Activated T-cell treated with anti-CD3 and anti-CD28 coated beads for 48 hours (primary cell): ENCODE data around the gene DSCAML1.

Source experiments
- DNase-seq: peaks from one replicate; pipeline ENCODE4 v3.0.0-alpha.2; 2020; ENCODE audit warnings: low read depth

Gene DSCAML1

DNA sequence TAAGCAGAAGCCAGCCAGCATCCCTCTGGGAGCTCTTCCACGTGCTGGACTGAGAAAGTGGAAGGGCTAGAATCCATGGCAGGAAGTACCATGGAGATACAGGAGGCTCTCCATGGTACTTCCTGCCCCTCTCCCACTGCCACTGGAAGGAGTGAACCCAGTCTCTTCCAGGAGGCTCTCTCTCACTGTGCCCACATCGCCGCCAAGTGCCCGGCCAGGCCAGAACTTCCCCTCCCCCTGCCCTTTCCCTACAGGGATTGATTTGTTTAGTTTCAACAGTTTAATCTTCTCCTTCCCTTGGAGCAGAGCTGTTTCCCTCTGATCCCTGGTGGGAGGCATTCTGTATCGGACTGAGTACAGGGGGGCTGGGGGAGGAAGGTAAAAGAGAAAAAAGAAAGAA is 133.6 kb downstream of the DSCAML1 start:
- no peak for DNase-seq

DNA sequence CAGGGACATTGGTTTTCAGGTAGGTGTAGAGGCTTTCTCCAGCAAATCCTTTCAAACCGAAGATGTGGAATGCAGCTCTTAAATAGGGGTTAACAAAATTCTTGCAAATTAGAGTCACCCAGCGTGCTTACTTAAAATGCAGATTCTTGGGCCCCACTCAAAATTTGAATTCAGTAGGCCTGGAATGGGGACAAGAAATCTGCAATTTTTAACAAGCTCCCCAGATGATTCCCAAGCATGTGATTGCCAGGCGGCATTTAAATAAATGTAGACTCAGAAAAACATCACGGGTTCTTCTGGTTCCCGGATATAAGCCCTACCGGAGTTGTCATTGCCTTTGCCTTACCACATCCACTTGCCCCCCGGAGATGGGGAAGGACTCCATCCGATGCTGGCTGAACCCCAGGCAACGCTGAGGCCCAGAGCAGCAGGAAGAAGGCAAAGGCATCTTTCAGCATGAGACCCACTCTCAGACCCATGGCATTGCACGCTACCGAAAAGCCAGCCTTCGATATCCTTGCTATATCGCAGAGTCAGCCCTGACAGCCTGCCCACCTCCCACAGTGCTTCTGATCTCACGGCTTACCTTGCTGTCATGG is 134.2 kb downstream of the DSCAML1 start:
- DNase-seq: no peak

DNA sequence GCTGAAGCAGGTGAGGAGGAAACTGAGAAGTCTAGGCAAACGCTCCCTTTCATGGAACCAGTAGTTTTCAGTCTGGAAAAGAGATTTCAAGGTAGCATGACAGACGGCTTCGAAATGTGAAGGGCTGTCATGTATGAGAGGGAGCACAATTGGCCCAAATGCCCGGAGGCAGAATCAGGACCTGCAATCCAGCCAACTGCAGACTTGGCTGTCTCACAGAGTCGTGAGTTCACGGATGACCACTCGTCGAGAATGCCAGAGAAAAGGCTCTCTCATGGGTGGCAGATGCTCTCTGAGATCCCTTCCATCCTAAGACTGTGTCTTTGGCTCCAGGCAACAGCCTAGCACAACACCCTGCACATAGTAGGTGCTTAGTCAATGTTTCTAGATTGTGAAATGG is 134.8 kb downstream of the DSCAML1 start:
- no peak for DNase-seq

DNA sequence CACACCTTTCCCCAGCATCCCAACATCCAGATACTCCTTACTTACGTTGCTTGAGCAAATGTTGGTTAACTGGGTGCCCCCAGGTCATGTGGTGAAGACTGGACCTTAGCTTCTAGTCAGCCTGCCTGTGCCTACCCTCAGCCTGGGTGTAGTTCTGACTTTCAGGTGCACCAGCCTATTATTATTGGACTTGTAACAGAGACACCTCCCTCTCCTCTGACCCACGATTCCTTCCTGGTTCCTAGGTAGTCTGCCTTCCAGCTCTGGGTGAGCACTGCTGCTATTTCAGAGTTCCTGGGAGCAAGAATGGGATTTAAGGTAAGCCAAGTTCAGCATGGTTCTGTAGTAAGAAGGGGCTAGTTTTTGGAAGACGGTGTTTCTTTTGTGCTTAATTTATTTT is 138.2 kb downstream of the DSCAML1 start:
- DNase-seq: no peak

DNA sequence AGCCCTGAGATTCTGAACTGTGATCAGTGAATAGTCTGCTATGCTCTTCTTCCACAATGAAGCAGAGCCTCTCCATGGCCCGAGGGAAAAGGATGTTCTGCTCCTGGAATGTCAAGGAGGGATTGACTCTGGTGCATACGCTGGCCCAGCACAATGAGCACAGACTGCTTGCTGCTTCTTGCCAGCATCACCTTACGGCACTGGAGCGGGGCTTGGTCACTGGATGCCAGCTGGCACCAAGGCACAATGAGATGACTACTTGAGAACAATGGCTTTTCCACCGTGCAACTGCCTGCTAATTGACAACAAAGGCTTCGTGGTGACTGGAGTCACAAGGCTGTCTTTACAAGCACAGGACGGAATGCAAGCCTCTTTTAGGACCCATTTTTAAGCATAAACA is 139.2 kb downstream of the DSCAML1 start:
- no peak for DNase-seq

DNA sequence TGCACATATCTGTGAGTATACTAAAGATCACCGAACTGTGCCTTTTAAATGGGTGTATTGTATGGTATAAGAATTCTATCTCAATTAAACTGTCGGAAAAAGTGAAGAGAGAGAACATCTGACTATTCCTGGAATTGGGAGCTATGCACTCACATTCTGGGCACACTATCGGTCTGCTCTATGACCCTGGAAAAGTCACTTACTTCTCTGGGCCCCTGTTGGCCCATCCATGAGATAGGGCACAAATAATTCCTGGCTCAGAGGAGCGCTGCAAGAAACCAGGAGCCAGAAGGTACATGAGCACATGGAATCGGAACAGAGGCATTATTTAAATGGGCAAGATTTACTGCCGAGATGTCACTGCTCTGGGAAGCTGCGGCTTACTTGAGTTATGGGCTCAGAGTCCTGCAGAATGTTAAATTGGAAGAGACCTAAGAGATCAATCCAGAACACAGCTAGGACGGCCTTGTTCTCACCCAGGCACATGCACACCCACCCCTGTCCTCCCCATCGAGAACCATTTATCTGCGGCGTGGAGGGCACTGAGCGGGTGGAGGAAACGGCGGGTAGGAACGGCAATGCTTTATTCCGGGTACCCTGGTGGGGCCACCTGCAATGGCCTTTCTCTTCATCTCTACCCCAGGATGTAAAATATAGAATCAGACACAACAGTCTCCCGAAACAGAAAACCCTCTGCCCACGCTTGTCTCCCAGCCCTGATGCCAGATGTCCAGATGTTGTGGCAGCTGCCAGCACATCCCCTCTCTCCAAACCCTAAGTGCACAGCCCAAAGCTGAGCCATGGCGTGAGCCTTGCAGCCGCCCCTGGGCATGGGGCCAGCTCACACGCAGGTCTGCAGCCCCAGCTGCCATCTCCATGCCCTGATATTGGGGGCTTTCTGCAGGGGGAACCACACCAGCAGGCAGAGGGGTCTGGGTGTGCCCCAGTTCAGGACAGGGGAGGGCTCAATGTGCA is 142.4 kb downstream of the DSCAML1 start:
- DNase-seq: no peak

DNA sequence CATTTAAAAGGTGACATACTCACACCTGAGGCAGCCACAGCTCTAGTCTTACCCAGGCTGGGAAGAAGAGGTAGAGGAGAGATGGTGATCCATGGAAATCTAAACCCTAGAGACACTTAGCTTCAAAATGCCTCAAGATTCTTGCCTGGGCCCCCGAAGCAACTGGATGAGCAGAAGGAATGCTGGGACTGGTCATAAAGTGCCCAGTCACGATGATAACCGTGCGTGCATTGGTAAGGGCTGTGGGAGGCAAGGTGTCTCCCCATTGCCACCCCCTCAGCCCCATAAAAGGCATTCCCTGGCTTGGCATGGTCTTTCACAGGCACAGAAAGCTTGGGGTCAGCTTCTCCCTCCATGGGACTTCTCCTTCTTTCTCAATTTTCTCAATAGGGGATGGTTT is 144.5 kb downstream of the DSCAML1 start:
- no peak for DNase-seq

DNA sequence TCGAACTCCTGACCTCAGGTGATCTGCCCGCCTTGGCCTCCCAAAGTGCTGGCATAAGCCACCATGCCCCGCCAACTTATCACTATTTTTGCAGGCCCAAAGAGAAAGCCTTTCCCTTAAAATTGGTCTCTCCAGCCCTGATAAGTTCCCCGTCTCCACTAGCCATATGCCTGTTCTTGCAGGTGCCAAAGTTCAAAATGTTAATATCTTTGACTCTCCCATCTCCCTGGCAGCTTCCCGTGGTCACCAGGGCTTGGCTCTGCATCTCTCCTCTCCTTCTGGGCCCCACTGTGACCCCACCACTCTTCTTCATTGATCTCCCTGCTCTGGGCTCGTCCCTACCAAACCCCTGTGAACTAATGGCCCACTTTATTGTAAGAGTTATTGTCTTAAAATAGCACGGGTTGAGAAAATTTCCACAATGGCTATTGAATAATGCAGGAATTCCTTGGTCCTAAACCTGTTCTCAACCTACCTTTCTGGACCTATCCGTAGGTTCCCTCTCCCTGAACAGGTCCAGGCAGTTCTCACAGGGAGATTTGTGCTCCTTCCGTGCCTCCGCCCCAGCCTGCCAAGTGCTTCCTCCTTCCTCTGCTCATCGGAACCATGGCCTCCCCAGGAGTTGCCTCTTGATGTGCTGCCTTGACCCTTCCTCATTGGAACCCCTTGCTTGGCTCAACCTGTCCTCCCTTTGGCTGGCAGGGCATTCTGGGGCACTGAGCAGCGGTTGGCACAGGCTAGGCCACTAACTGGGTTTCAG is 147.5 kb downstream of the DSCAML1 start:
- no peak for DNase-seq

DNA sequence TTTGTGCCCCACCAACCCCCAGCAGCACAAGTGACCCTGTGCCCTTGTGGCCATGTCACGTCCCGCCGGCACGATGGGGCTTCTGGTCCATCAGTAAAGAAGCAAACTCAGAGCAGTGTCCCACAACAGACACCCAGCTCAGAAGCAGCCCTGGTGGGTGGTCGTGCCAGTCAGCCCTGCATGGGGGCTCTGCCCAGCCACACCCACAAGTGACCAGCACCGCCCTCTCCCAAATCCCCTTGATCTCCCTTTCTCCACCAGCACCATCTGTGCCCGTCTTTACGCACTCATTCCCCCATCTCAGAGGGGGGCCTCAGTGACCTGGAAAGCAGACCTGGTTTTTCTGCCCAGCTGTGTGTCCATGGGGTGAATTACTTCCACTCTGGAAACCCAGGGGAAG is 149.1 kb downstream of the DSCAML1 start:
- no peak for DNase-seq

DNA sequence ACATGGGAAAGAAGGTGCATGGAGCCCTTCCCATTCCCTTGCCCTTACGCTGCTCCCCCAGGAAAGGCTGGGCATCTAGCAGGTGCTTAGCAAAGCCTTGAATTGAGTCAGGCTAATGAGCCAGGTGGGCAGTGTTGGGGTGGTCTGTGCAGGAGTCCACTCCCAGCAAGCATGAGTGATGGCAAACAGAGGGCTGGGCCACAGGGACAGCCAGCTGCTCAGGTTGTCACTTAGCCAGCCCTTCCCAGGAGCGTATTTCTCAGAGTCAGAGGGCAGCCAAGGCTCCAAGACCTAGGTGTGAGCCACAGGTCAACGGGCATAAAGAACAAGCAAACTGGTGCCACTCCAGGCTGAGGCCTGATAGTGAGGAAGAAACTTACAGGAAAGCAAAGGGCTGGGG is 149.8 kb downstream of the DSCAML1 start:
- DNase-seq: no peak

DNA sequence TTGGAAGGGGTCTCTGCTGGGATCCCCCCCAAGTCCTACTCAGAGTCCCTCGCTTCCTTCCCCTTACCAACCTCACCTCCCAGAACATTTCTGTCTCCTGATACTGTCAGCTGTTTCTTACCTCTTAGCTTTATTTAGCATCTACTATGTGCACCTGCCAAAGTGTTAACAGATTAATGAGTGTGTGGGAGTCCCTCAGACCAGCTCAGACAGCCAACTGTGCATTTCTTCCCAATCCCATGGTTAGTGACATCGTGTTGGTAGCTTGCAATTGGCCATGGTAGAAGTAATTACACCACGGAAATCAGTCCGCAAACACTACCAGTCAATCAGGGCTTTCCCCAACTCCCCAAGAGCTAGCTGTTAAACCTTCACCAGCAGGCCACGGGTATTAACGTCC is 150.6 kb downstream of the DSCAML1 start:
- DNase-seq: no peak

DNA sequence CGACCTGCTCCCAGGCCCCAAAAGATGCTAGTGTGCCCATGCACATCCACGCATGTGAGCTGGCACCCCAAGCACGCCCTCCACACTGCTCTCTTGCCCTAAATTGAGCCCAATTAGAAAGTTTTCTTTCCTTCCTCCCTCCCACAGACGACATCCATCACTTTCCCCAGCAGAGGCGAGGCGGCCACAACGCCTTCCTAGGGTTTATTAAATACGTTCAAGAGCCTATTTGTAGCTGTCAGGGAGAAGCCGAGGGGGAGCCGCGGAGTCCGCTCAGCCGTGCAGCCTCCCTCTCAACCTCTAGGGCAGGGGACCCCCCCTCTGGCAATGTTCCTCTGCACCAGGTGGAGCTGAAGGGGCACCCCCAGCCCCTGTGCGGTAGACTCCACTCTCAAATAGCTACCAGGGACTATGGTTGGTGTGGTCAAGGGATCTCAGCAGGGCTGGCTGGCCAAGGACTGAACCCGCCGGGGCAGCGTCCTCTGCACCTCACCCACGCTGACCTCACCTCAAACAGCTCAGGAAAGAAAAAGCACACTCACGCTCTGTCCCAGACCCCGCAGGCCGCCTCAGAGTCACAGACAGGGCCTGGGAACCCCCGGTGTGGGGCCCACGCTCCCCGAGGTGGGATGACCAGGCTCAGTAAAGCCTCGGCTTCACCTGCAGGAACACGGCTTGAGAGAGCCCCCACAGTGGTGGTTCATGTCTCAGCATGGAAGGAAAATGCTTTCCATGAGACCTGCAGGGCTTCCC is 152.4 kb downstream of the DSCAML1 start:
- no peak for DNase-seq

DNA sequence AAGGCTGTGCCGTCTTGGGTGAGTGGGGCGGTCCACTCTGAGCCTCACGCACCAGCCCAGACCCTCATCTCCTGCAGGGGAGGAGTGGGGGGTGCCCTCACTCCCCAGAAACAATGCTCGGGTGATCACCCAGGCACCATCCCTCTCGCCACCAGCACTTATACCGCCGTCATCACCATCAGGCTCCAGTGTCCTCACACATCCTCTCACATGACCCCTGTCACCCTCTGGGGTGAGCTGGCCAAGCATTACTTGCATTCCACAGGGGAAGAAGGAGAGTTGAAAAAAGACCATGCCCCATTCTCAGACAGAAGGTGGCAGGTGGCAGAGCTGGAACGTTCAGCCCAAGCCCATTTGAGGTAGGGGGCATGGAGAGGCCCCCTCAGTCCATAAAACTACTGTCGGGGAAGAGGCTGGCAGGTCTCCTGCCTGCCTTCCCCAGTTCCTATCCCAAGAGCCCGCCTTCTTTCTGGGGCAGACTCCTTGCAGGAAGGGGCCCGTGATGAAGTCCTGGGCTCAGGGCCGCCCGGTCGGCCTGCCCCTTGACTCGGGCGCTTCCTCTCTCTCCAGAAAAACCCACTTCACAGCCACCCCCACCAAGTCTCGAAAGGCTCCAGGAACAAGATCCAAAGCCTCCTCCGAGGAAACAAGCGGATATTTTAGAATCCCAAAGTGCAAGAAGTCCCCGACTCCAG is 153.3 kb downstream of the DSCAML1 start:
- no peak for DNase-seq

DNA sequence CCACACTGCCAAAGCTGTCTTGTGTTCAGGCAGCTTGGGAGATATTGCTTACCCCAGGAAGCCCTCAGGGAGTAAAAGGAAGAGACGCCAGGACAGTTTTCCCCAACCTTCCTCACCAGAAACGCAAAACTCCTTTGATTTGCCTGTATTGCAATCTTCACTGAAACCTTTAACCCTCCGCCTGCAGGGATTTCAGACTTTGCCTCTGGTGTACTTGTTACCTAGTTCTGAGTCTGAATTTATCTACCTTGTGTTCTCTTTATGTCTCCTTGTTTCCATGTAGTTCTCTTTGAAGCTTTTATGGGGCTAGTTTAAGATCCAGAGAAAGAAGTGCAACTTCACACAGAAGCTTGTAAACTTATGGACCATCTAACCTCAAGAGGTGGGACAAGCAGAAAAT is 154.2 kb downstream of the DSCAML1 start:
- no peak for DNase-seq

DNA sequence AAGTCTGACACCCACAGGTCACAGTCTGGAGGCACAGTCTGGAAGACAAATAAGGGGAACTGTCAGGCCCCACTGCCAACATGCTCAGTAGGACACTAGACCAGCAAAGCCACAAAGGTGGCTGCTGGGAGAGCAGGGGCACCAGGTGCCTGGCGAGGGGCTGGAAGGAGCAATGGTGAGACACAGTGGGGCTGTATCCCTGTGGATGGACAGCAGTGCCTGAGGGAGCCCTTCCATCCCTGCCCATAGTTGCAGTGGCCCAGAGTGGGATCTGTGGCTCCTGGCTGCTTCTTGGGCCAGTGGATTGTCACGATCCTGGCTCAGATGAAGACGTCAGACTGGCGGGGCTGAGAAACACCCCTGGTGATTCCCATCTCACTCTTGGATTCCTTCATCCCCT is 154.6 kb downstream of the DSCAML1 start:
- DNase-seq: no peak

DNA sequence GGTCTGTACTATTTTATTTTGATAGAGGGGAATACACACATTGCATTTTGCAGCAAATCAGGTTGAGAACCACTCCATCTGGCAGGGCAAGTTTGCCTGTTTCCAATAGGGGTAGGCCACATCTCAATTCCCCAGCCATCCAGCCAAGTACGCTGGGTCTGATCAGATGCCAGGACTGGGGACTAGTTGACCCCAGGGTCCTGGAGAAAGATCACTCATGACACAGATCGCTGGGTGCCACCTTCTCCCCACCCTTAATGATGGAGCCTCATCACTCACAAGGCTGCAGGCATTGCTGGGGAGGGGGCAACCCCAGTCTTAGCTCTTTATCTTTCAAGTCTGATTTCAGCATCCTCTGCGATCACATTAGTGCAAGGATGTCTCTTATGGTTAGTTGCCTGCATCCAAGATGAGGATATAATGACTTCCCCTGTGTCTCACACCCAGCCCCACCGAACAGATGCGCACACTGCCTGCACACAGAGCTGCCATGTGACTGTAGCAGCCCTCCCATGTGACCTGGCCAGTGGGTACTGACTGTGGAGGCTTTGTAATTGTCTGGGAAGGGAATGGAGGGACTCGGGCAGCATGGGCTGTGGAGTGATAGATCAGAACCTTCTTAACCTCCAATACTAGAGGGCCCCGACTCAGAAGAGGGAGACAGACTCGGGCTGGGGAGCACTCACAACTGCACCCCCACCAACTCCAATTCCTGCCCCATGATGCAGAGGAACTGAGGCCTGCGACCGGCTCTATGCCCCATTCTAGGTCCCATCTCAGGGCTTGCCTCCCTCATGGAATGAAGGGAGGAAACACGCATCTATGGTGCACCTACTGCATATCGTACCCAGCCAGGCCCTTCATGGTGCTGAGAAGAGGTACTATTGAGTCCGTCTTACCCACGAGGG is 155.8 kb downstream of the DSCAML1 start:
- DNase-seq: no peak

DNA sequence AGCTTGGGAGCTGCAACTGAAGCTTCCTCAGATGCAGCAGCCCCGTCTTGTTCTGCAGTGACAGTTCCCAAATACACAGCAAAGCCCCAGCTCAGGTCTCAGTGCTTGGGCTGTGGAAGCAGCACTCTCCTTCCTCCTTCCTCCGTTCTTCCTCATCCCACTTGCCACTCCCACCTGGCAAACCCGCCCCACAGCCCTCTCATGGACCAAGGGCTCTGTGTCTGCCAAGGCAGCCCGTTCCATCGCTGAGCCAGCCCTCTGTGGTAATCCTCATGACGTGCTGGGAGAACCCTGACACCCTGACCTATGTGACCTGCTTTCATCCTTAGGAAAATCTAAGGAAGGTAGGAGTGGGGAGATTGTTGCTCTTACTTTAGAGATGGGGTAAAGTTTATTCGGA is 157.0 kb downstream of the DSCAML1 start:
- no peak for DNase-seq

DNA sequence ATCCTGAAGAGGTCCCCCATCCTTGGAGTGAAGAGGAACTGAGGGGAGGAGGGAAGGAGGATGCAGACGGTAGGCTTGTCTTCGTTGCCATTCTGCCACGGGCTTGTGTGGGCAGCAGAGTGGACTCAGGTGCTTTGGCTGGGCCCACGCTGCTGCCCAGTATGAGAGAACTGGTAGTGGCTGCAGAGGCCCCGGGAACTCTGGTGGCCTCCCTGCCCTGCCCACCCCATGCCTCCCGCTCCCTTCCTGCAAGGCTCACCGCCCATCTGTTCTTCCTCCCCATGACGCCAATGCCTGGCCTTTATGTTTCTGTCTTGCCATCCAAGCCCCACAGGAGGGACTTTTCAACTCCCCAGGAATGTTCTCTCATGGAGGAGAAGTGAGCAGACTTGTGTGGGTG is 157.4 kb downstream of the DSCAML1 start:
- DNase-seq: no peak

DNA sequence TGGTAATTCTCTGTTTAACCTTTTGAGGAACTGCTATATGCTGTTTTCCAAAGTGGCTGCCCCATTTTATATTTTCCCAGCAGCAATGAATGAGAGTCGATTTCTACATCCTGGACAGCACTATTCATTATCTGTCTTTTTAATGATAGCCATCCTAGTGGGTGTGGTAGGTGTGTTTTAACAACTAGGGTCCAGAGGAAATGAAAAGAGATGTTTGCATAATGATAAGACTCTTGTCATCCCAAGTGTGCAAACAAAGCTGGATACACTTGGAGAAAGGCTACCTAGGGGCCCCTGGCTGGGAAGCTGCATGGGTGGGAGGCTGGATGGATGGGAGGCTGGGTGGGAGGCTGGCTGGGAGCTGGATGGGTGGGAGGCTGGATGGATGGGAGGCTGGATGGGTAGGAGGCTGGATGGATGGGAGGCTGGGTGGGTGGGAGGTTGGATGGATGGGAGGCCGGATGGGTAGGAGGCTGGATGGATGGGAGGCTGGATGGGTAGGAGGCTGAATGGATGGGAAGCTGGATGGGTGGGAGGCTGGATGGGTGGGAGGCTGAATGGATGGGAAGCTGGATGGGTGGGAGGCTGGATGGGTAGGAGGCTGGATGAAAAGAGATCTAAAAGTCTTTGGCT is 158.0 kb downstream of the DSCAML1 start:
- DNase-seq: no peak
